Epithelial cell of proximal tubule (primary cell): Measurements from ENCODE around the gene WDR90. TPM values are rescaled to one million over a fixed set of nuclear protein-coding genes. Genes with fewer than 3 reads are reported as not detected.

Experiments
- DNase-seq: peaks from one replicate; pipeline ENCODE4 v3.0.0-alpha.2; 2011; ENCODE audit warnings: low read depth
- H3K4me3 ChIP-seq: 2 replicates; pipeline ENCODE4 v1.5.1; 2011; ENCODE audit warnings: low read depth, mild to moderate bottlenecking, low read length
- CTCF ChIP-seq: conservative IDR thresholded peaks from 2 replicates; pipeline ENCODE4 v1.5.1; 2012; ENCODE audit warnings: low read depth, mild to moderate bottlenecking, low read length
- total RNA-seq: library from RNA; depleted of rRNA; stranded (reverse); fragments of >200 nt; gene quantifications from 2 replicates; pipeline ENCODE4 v1.2.3, GENCODE V29; 2015

WDR90 gene
- total RNA-seq, 1 donor from 2014 or later: 45.6 TPM

GRCh38 chr16:631808-632358, 17.3 kb upstream of the WDR90 start:
- no peak overlapping the region for H3K4me3 ChIP-seq
- TF ChIP-seq CTCF: no peak
- DNase-seq: no peak

GRCh38 chr16:632486-633335, 16.5 kb upstream of the WDR90 start:
- no peak overlapping the region for H3K4me3 ChIP-seq
- no peak for DNase-seq
- TF ChIP-seq CTCF: no peak

- TF ChIP-seq CTCF: no peak
- no peak overlapping the region for H3K4me3 ChIP-seq
- DNase-seq: no peak
Observed at GRCh38 chr16:633336-634050, 15.7 kb upstream of the WDR90 start.

GRCh38 chr16:634051-634670, 15.0 kb upstream of the WDR90 start:
- no peak overlapping the region for H3K4me3 ChIP-seq
- no peak for DNase-seq
- no peak for TF ChIP-seq CTCF

GRCh38 chr16:634996-635395, 14.2 kb upstream of the WDR90 start:
- TF ChIP-seq CTCF: no peak
- peak overlapping the region; percentile 81 for H3K4me3 ChIP-seq
- no peak for DNase-seq

GRCh38 chr16:635573-636205, 13.5 kb upstream of the WDR90 start:
- H3K4me3 ChIP-seq: peak overlapping the region; percentile 81
- DNase-seq: no peak
- no peak for TF ChIP-seq CTCF
